K562 (cell line): ENCODE data around the gene PRSS53. TPM values are rescaled to one million over a fixed set of nuclear protein-coding genes. Genes with fewer than 3 reads are reported as not detected.
A peak's percentile ranks its signal among the peaks of the same experiment; 100 is the strongest.

Experiments used
- ATAC-seq: fragments of 200-7000 bp; cut with Tn5 transposase; 3 replicates; pipeline ENCODE4 v1.9.1; 2020; ENCODE audit warnings: moderate library complexity
- BruUV-seq: library from RNA; stranded (reverse); fragments of 400-500 nt; replicated peaks from 2 replicates; lab custom pipeline; 2021; lab: Mats Ljungman, UMichigan
- CTCF ChIA-PET: fragments of 300-600 bp; formaldehyde crosslinking; extraction: SDS; loops from one replicate; lab custom pipeline; 2021; ENCODE audit warnings: low intra/inter-chr PET ratio; lab: Yijun Ruan, JAX
- POLR2A ChIA-PET: fragments of 300-600, 350-650 bp; sonication (Branson Sonifier 250); formaldehyde crosslinking; extraction: SDS; loops from one replicate; lab custom pipeline; 2021; ENCODE audit warnings: antibody characterized with exemption, inconsistent platforms; lab: Yijun Ruan, JAX
- DNase-seq, 4 experiments: peaks; one replicate each; pipeline versions ENCODE4 v3.0.0 to v3.0.0-alpha.2; 2011 to 2018; ENCODE audit warnings: low spot score in 3 of 4, mixed read lengths in 3 of 4; ENCODE audit errors: extremely low read depth in 1 of 4
- FAIRE-seq: peaks from 2 replicates; lab custom pipeline; 2011; peaks lifted over from hg19 to GRCh38; lab: Jason Lieb, UNC
- H2AFZ ChIP-seq: 2 replicates; pipeline ENCODE4 v1.6.0; 2011; ENCODE audit warnings: low read depth, low read length, control low read depth, inconsistent platforms
- H3K27ac ChIP-seq: fragments of 200-600 bp; 3 replicates; pipeline ENCODE4 v1.8.0; 2011; ENCODE audit warnings: low read depth, mild to moderate bottlenecking, control low read depth, inconsistent platforms, low read length, moderate library complexity, mixed read lengths; ENCODE audit errors: extremely low read depth
- H3K27me3 ChIP-seq, 2 experiments: fragments of 300-600 bp in 1 of 2; 2 replicates in 1 of 2; 3 replicates in 1 of 2; pipeline versions ENCODE4 v1.6.0 to v1.8.0; 2011; ENCODE audit warnings: inconsistent platforms in 2 of 2, low read length in 2 of 2, mild to moderate bottlenecking in 1 of 2, mixed read lengths in 1 of 2, moderate library complexity in 1 of 2; ENCODE audit not compliant: control insufficient read depth in 2 of 2, insufficient read depth in 2 of 2
- H3K36me3 ChIP-seq: fragments of 300-600 bp; 3 replicates; pipeline ENCODE4 v1.8.0; 2011; ENCODE audit warnings: mild to moderate bottlenecking, low read length, inconsistent platforms; ENCODE audit not compliant: control insufficient read depth, insufficient read depth
- H3K4me1 ChIP-seq, 2 experiments: fragments of 200-600 bp in 1 of 2; replicated peaks in 1 of 2; 2 replicates in 1 of 2; 3 replicates in 1 of 2; pipeline versions ENCODE4 v1.5.1 to v1.8.0; 2011; ENCODE audit warnings: inconsistent platforms in 2 of 2, low read length in 2 of 2, mild to moderate bottlenecking in 1 of 2, mixed read lengths in 1 of 2, moderate library complexity in 1 of 2; ENCODE audit not compliant: control insufficient read depth in 2 of 2, insufficient read depth in 2 of 2
- H3K4me2 ChIP-seq: 2 replicates; pipeline ENCODE4 v1.6.1; 2011; ENCODE audit warnings: low read length, control low read depth, inconsistent platforms, mixed read lengths; ENCODE audit not compliant: insufficient read depth
- H3K4me3 ChIP-seq: fragments of 200-600 bp; sonication (generic), shearing (Covaris generic); 2 replicates; pipeline ENCODE4 v1.5.1; 2016; ENCODE audit warnings: control low read depth, inconsistent platforms
- H3K79me2 ChIP-seq: fragments of 200-600 bp; 3 replicates; pipeline ENCODE4 v1.8.0; 2011; ENCODE audit warnings: low read length, inconsistent platforms; ENCODE audit not compliant: control insufficient read depth, insufficient read depth
- H3K9ac ChIP-seq, 2 experiments: 2 replicates each; pipeline versions ENCODE4 v1.6.0 to v1.6.1; 2011; ENCODE audit warnings: low read depth in 2 of 2, low read length in 2 of 2, control low read depth in 1 of 2, inconsistent platforms in 1 of 2, mild to moderate bottlenecking in 1 of 2, mixed read lengths in 1 of 2; ENCODE audit not compliant: insufficient read depth in 1 of 2
- H3K9me1 ChIP-seq: one replicate; pipeline ENCODE4 v1.6.0; 2011; ENCODE audit warnings: inconsistent platforms, mild to moderate bottlenecking, low read length, moderate library complexity; ENCODE audit not compliant: control insufficient read depth, insufficient read depth
- H3K9me3 ChIP-seq: replicated peaks from 2 replicates; pipeline ENCODE4 v1.5.1; 2011; ENCODE audit warnings: low read depth, low read length, inconsistent platforms; ENCODE audit not compliant: control insufficient read depth, insufficient read depth
- H4K20me1 ChIP-seq: replicated peaks from 2 replicates; pipeline ENCODE4 v1.6.1; 2011; ENCODE audit warnings: low read length, inconsistent platforms, mixed read lengths; ENCODE audit not compliant: control insufficient read depth, insufficient read depth
- KLF16 ChIP-seq: IDR thresholded peaks from 2 replicates; pipeline ENCODE4 v1.6.1; 2016; ENCODE audit warnings: antibody characterized with exemption
- POLR2G ChIP-seq: fragments of 200-400 bp; formaldehyde crosslinking; IDR thresholded peaks from 2 replicates; pipeline ENCODE4 v1.6.1; 2017; ENCODE audit warnings: low read depth, mild to moderate bottlenecking, antibody characterized with exemption, low read length, moderate library complexity
- RBFOX2 ChIP-seq: fragments of 200-400 bp; formaldehyde crosslinking; IDR thresholded peaks from 2 replicates; pipeline ENCODE4 v1.6.1; 2017; ENCODE audit warnings: low read depth, mild to moderate bottlenecking, low read length, moderate library complexity
- WGBS: fragments of 100-300 bp; shearing (Covaris generic); methylation state at CpG from one replicate; pipeline ENCODE4 v1.1.6; 2016; ENCODE audit warnings: low coverage, mixed read lengths; ENCODE audit not compliant: insufficient coverage; ENCODE audit errors: missing lambda C conversion rate; 5-methylcytosine and 5-hydroxymethylcytosine counted together
- in situ Hi-C: fragments of 300-500 bp; cut with MboI; formaldehyde crosslinking; loops from 4 replicates; pipeline ENCODE4 v1.15.0; 2018; ENCODE audit warnings: inconsistent platforms, mixed read lengths
- intact Hi-C: fragments of 100-400 bp; cut with micrococcal nuclease; formaldehyde crosslinking; loops from 2 replicates; pipeline ENCODE4 v1.14.2; 2022
- polyA plus RNA-seq, 8 experiments: library from polyadenylated mRNA; depleted of rRNA in 4 of 8; stranded (reverse) in 5 of 8; unstranded in 3 of 8; fragments of >200 nt; fragmentation: Nextera tagmentation in 2 of 8; fragmentation: Illumina TruSeq in 1 of 8; extraction: Ambion mirVana in 2 of 8; extraction: Trizol in 1 of 8; gene quantifications; 2 replicates each; pipeline versions ENCODE4 v1.2.1 to v1.2.3, GENCODE V29; 2011 to 2014; ENCODE audit warnings: inconsistent platforms in 1 of 8, missing spikeins in 1 of 8
- total RNA-seq, 7 experiments: library from RNA; depleted of rRNA in 6 of 7; stranded (reverse); fragments of >200 nt in 6 of 7; fragmentation: Illumina TruSeq in 2 of 7; extraction: Trizol in 2 of 7; gene quantifications; 2 replicates each; pipeline versions ENCODE4 v1.2.1 to v1.2.3, GENCODE V29; 2011 to 2021; ENCODE audit warnings: low replicate concordance in 1 of 7

The PRSS53 gene
- total and polyA plus RNA-seq, 9 of the 15 experiments (the other 6 are each of a cell fraction or from before 2014, with no cell fraction given), result 0.40 to 1.9 (median 0.78) TPM; not detected in 2

DNA sequence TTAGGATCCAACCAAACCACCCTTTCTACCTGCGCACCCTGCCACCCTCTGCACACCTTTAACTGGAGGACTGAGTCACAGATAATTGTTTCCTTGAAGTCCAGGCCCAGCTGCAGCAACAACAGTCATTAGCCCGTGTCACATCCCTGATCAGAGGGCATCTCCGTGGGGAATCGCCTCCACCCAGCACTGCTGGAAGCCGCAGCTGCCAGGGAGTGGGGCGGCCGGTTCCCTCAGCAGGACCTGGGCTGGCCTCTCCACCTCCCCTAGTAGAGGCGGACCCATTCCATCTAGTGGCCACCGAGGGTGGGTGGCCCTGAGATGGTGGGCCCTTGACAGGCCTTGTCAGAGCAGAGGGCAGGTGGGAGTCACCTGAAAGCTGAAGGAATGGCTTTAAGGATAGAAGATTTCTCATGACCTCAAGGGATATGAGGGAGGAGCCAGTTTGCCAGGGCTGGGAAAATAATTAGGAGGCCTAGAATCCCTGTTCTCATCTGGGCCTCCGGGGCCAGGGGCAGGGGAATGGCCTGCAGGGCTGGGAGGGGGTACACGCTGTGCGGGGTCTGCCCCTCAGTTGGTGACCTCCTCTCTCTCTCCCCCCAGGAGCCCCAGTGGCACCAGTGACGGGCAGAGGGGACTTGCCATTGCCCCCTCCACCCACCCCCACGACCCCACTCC lies 6.2 kb downstream of the PRSS53 start:
- no peak overlapping the region for H3K4me2 ChIP-seq
- H2AFZ ChIP-seq, result no peak overlapping the region
- H4K20me1 ChIP-seq, result 0 out of 2 replicates have a peak, but pooled peaks cover 5% of the 10 kb centered on the region
- H3K36me3 ChIP-seq, result peaks cover 72% of the 10 kb centered on the region
- intact Hi-C loops, result no loop called here
- no peak overlapping the region for H3K27ac ChIP-seq
- TF ChIP-seq POLR2G (peak; percentile 53), RBFOX2 (peak; percentile 58; the same call in 1 of the 2 replicates), KLF16 (no peak)
- TF ChIP-seq, all 486 proteins: peak for 2
- peaks cover 0 to 82% of the 10 kb centered on the region in 2 experiments; a peak in 3 of 5 replicates for H3K4me1 ChIP-seq
- H3K9me3 ChIP-seq, result no peaks in the 10 kb centered on the region
- DNase-seq (no peak), ATAC-seq (peak; percentile 18; the same call in 1 of the 3 replicates), FAIRE-seq (no peak)
- POLR2A ChIA-PET, result interaction anchor here (0.8 to 1.0 kb wide), 2 partner anchors 9 to 18 kb away, joined by 3 read pairs; partner anchors contain the start of gene ZNF668
- WGBS, result 82% methylated on average over 10 of the region's 14 CpGs
- BruUV-seq, result no TSS peak
- H3K79me2 ChIP-seq, result peaks cover 9% of the 10 kb centered on the region; the same call in 2 of the 3 replicates
- no peaks in the 10 kb centered on the region for H3K9me1 ChIP-seq
- H3K4me3 ChIP-seq, result no peak overlapping the region
- peak overlapping the region in 1 of 2 experiments; percentile 37; a peak in 2 of 4 replicates for H3K9ac ChIP-seq
- H3K27me3 ChIP-seq, result no peaks in the 10 kb centered on the region
- in situ Hi-C loops, result no loop called here
- CTCF ChIA-PET, result no interaction called here
